Heart left ventricle (tissue), 16 donors: ENCODE results near the gene CDH3. TPM values are rescaled to one million over a fixed set of nuclear protein-coding genes. Genes with fewer than 3 reads are reported as not detected.

Experiments
- ATAC-seq, 4 donors: fragments of 200-7000 bp; cut with Tn5 transposase; one replicate each; pipeline ENCODE4 v1.9.1; 2020 to 2022; ENCODE audit warnings: moderate library complexity in 4 of 4, mild to moderate bottlenecking in 3 of 4, moderate number of reproducible peaks in 1 of 4
- DNase-seq, 5 donors: peaks; one replicate each; pipeline ENCODE4 v3.0.0-alpha.2; 2020
- H3K27ac ChIP-seq, 12 donors: fragments of 200-600 bp; sonication (generic) in 4 of 12; one replicate each; pipeline versions ENCODE4 v1.5.0 to v1.8.0; 2016 to 2022; ENCODE audit warnings: mild to moderate bottlenecking in 2 of 12
- H3K27me3 ChIP-seq, 9 donors: fragments of 200-600 bp; sonication (generic) in 2 of 9; one replicate each; pipeline versions ENCODE4 v1.5.1 to v1.8.0; 2016 to 2022; ENCODE audit warnings: mild to moderate bottlenecking in 3 of 9
- H3K36me3 ChIP-seq, 9 donors: fragments of 200-600 bp; sonication (generic) in 2 of 9; one replicate each; pipeline versions ENCODE4 v1.5.0 to v1.8.0; 2018 to 2022; ENCODE audit warnings: mild to moderate bottlenecking in 2 of 9
- H3K4me1 ChIP-seq, 12 donors: fragments of 200-600 bp; sonication (generic) in 4 of 12; one replicate each; pipeline versions ENCODE4 v1.5.0 to v1.8.0; 2016 to 2022; ENCODE audit warnings: mild to moderate bottlenecking in 3 of 12
- H3K4me3 ChIP-seq, 12 donors: fragments of 200-600 bp; sonication (generic) in 4 of 12; one replicate each; pipeline versions ENCODE4 v1.5.0 to v1.8.0; 2017 to 2022; ENCODE audit warnings: mild to moderate bottlenecking in 9 of 12, moderate library complexity in 4 of 12
- H3K9me3 ChIP-seq, 12 donors: fragments of 200-600 bp; sonication (generic) in 4 of 12; one replicate each; pipeline versions ENCODE4 v1.5.0 to v1.8.0; 2016 to 2022; ENCODE audit warnings: mild to moderate bottlenecking in 1 of 12
- CTCF ChIP-seq, 12 donors: fragments of 200-600 bp; sonication (generic) in 4 of 12; IDR thresholded peaks; one replicate each; pipeline versions ENCODE4 v1.5.0 to v1.8.0; 2018 to 2022; ENCODE audit warnings: antibody characterized with exemption in 12 of 12, mild to moderate bottlenecking in 5 of 12
- POLR2A ChIP-seq, 2 donors: fragments of 450-650 bp; IDR thresholded peaks; one replicate each; pipeline ENCODE4 v1.6.1; 2017; ENCODE audit warnings: antibody characterized with exemption in 2 of 2, mild to moderate bottlenecking in 2 of 2, moderate library complexity in 2 of 2
- WGBS, 4 donors: extraction: QIAGEN DNeasy Blood & Tissue Kit in 2 of 4; methylation state at CpG; one replicate each; pipeline versions ENCODE4 v1.1.5 to v1.1.7; 2013 to 2018; 5-methylcytosine and 5-hydroxymethylcytosine counted together
- intact Hi-C, 10 donors: fragments of 100-400 bp; cut with DNase I; formaldehyde crosslinking; loops; one replicate each; pipeline versions ENCODE4 v1.11.1 to v1.14.2; 2022
- polyA plus RNA-seq, 2 donors: library from polyadenylated mRNA; stranded (reverse); fragments of 200-250 nt; gene quantifications; one replicate each; pipeline ENCODE4 v1.2.3, GENCODE V29; 2013
- total RNA-seq, 9 donors: library from RNA; depleted of rRNA in 2 of 9; stranded (reverse); fragments of >200 nt in 2 of 9; fragmentation: NEBNext Ultra II Directional in 3 of 9; extraction: Animal tissue kit (Norgen Biotek cat#: 25700) in 3 of 9; gene quantifications; one replicate each; pipeline versions ENCODE4 v1.1.0 to v1.2.4, GENCODE V29; 2016 to 2023
- donor health status: ischemic (EF 13 %, LVEDD 7.1; RV severe dilation, severe dysfunction).
- donor health status: healthy with polysubstance abuse.
- donor health status: DM: no; HTN: yes; CAD: no.
- donor health status: DM: no; HTN: no; CAD: no.
- donor health status: ischemic (EF 25% LVEDD 6.9; RV normal size, moderate dysfunction).
- donor health status: ischemic (EF 25% LVEDD 5.7; RV mildly dilated, moderate dysfunction).
- donor health status: healthy.
- donor health status: DM: yes; HTN: yes; CAD: no.
- donor health status: ischemic (EF 35%, LVEDD 5.7; RV mildly dilated, moderate dysfunction).
- donor health status: nonischemic (EF 11% LVEDD 7.7; RV severe dilation, severe dysfunction).
- donor health status: DM: yes; HTN: yes; CAD: no.
- donor health status: PGD.
- donor health status: ischemic (EF 29% LVEDD 5.4; RV normal size, mild dysfunction).
- donor health status: nonischemic (EF 23%, LVEDD 6.1; RV moderate dilation, normal function).

Gene CDH3
- total and polyA plus RNA-seq, 11 donors: 0.01 to 3.8 TPM; not detected in 9

DNA sequence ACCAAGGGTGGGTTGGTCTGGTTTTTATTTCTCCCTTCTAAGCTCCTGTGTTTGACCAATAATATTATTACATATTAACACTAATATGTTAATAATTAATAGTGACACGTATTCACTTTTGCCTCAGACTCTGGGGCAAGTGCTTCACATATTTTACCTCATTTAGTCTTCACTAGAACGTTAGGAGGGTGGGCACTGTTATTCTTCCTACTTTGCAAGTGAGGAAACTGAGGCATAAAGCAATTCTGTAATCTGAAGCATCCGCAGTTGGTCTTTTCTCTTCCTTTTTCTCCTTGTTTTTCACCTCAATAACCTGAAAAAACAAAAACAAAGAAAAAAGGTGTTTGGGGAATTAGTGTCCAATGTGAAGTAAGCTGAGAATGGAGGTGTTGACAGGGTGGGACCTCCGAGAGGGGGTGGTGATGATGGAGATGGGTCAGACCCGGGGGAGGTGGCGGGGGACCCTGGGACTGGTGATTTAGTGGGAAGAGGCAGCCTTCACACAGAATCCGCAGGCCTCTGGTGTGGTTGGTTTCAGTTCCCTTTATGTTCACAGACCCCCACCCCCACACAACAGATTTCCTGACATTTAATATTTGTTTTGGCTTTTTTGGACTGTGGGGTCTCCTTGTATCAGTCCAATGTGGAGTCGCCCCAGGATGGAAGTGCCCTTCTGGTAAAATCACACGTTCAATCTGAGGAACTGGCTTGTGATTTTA, 95.7 kb downstream of the CDH3 start:
- H3K27me3 ChIP-seq: peaks cover 17 to 47% (median 26%) of the 10 kb centered on the region in 9 donors
- DNase-seq (no peak), ATAC-seq (no peak)
- H3K36me3 ChIP-seq: no peaks in the 10 kb centered on the region
- intact Hi-C loops: no loop called here
- H3K27ac ChIP-seq: no peak overlapping the region
- TF ChIP-seq POLR2A (IDR thresholded peaks at IDR 0.05): no peak
- no peak for TF ChIP-seq CTCF (IDR thresholded peaks at IDR 0.05)
- WGBS, 4 donors: 68 to 73% (median 71%) methylated on average over 9 of the region's 9 CpGs
- H3K9me3 ChIP-seq: no peaks in the 10 kb centered on the region
- H3K4me3 ChIP-seq: no peak overlapping the region
- H3K4me1 ChIP-seq: peaks cover 0 to 15% (median 1%) of the 10 kb centered on the region in 12 donors

DNA sequence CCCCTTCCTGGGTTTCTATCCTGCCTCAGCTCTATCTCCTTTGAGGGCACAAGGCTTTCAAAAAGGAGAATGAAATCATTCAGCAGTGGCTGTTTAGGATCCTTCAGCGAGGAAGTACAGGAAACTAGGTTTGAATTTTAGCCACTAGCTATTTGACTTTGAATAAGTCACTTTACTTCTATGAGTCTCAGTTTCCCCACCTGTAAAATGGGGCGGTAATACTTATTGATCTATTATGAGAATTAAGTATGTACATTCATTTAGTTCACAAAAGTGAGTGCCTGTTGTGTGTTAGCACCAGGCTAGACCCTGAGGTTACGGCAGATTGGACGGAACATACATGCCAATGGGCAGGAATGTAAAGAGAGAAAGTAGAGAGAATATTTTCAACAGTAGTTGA, 98.6 kb downstream of the CDH3 start:
- WGBS, 4 donors: 91 to 95% (median 93%) methylated on average over 4 of the region's 4 CpGs
- H3K27me3 ChIP-seq: peaks cover 0 to 18% (median 0%) of the 10 kb centered on the region in 9 donors

GRCh38 chr16:68744744-68745280, 99.7 kb downstream of the CDH3 start:
- ATAC-seq (no peak), DNase-seq (no peak)
- no peaks in the 10 kb centered on the region for H3K9me3 ChIP-seq
- intact Hi-C loops: no loop called here
- 62 to 71% (median 63%) methylated on average over 11 of the region's 11 CpGs for WGBS, 4 donors
- no peak overlapping the region for H3K4me3 ChIP-seq
- no peaks in the 10 kb centered on the region for H3K36me3 ChIP-seq
- H3K27ac ChIP-seq: no peak overlapping the region
- TF ChIP-seq CTCF (IDR thresholded peaks at IDR 0.05) (no peak), POLR2A (IDR thresholded peaks at IDR 0.05) (no peak)
- H3K4me1 ChIP-seq: no peaks in the 10 kb centered on the region
- H3K27me3 ChIP-seq: peaks cover 0 to 11% (median 0%) of the 10 kb centered on the region in 9 donors

More for the DNA sequence above, 98.6 kb downstream of the CDH3 start:
- Histone ChIP-seq H3K9me3 (no peaks in the 10 kb centered on the region), H3K36me3 (no peaks in the 10 kb centered on the region), H3K4me1 (no peaks in the 10 kb centered on the region), H3K4me3 (no peak overlapping the region), H3K27ac (no peak overlapping the region)
- ATAC-seq (no peak), DNase-seq (no peak)
- intact Hi-C loops: no loop called here
- no peak for TF ChIP-seq CTCF (IDR thresholded peaks at IDR 0.05)
- no peak for TF ChIP-seq POLR2A (IDR thresholded peaks at IDR 0.05)

GRCh38 chr16:68746951-68747350, 101.8 kb downstream of the CDH3 start:
- ATAC-seq (no peak), DNase-seq (no peak)
- Histone ChIP-seq H3K36me3 (no peaks in the 10 kb centered on the region), H3K9me3 (no peaks in the 10 kb centered on the region), H3K4me1 (no peaks in the 10 kb centered on the region), H3K4me3 (no peak overlapping the region), H3K27me3 (peaks cover 0 to 11% (median 0%) of the 10 kb centered on the region in 9 donors), H3K27ac (no peak overlapping the region)
- TF ChIP-seq CTCF (IDR thresholded peaks at IDR 0.05) (no peak), POLR2A (IDR thresholded peaks at IDR 0.05) (no peak)
- intact Hi-C loops: no loop called here
